Measurements from ENCODE around the gene GGT5.
"Not testable (repeated sequence)": the region's sequence is repeated elsewhere in the genome, so short reads cannot be mapped to it uniquely, and the experiment has no call there.

The GGT5 gene

DNA sequence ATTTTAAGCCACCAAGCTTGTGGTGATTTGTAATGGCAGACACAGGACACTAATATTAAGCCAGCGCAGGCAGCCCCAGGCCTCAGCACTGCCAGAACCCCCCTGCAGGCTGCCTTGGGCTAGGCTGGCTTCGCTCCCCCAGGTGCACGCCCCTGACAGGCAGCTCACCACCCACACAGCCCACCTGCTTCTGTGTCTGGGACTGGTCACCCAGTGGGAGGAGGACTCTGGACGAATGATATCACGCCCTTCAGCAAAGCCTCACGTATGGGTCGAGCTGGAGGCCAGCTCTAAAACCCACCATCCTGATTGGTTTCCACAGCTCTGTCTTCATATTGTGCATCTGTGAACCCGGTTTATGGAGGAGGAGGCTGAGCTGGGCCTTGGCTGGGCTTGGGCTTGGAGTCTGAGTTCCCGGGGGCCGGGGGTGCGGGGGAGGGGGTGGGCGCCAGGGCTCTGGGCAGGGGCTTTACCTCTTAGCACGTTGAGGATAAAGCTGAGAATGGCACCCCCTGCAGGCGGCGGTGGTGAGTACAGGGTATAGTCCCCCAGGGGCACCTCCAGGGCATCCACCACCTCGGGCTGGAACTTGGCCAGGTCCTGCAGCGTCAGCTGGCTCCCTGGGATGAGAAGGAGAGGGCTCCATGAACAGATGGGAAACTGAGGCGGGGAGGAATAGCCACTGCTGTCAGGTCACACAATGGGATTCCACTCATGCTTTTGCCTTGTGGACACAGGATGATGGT, 13.8 kb downstream of the GGT5 start:
- peak; percentile 59 to 68 for DNase-seq

DNA sequence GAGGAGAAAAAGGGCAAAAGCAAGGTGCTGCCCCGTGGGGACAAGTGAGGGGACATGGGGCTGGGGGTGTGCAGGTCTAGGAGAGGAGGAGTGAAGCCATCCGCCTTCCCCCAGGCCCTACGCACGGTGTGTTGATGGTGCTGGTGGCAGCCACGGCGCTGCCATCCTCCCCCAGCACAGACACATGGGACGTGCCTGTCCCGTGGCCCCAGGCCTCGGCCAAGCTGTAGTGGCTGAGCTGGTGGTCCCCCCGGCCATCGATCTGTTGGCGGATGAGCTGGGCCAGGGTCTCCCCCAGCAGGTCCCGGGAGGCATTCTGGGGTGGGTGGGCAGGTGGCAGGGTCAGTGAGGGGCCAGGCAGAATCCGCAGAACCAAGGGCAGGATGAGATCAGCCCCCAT, 18.9 kb downstream of the GGT5 start:
- DNase-seq, result no peak

DNA sequence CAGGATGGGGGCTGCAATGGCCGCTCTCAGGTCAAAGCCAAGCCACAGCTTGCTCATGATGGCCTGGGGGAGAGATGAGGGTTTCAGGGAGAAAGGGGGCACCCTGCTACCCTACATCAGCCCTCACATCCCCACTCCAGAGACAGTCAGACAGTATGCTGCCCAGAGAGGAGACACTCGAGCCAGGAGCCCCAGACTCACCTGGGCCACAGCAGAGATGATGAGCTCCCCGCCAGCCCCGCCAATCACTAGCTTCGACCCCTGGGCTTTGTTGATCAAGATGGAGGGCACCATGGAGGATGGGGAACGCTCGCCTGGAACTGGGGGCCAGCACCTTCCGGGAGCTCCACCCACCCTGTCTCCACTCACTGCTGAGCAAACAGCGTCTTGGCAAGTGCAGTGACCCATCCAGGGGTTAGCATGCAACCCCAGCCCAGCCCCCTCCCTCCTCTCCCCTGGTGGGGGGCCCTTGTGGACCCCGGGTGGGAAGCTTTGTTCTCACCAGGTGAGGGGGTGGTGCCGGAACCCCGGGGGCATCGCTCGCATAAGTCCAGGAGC, 19.8 kb downstream of the GGT5 start:
- no peak for DNase-seq

DNA sequence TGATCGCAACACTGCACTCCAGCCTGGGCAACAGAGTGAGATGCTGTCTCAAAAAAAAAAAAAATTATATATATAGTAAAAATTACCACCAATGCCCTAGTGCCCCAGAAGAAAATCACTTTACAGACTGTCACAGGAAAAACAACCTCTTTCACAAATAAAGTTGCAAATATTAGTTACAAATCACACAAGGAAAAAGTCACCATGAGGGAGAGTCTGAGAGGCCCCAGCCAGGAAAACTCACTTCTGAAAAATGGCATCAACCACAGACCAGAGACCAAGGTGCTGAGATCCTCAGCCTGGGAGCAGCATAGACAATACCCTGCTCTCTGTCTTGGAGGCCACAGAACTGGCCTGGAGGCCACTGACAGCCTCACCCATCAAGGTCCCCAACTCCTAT, 20.4 kb downstream of the GGT5 start:
- no peak for DNase-seq

DNA sequence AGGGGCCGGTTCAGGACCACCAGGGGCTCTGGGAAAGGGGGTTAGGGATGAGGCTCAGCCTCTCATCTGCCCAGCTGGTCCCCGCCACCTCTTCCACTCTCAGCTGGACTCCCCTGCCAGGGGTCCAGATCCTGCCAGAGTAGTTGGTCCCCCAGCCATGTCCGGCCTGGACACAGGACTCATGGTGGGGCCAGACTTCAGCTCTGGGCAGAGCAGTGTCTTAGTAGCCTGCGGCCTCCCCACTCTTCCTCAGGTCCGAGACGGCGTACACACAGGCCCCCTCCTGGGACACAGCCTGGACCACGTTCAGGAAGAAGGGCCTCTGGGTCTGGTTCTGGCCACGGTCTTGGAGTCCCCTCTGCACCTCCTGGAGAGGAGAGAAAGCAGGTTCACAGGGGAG, 25.1 kb downstream of the GGT5 start:
- DNase-seq, result no peak

DNA sequence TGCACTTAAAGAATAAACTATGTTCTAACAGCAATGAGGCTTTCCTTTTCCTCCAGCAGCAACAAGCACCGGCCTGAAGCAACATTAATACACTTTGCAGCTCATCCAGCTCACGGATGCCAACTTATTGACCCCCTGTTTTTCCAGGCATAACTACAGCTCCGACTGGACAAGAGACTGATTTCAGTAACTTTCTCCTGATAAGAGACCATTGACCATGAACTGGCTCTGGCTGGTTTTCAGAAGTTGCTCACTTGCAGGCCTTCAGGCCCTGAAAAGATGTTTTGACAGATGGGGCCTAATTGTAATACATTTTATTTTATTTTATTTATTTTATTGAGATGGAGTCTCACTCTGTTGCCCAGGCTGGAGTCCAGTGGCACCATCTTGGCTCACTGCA, 27.5 kb downstream of the GGT5 start:
- no peak for DNase-seq

DNA sequence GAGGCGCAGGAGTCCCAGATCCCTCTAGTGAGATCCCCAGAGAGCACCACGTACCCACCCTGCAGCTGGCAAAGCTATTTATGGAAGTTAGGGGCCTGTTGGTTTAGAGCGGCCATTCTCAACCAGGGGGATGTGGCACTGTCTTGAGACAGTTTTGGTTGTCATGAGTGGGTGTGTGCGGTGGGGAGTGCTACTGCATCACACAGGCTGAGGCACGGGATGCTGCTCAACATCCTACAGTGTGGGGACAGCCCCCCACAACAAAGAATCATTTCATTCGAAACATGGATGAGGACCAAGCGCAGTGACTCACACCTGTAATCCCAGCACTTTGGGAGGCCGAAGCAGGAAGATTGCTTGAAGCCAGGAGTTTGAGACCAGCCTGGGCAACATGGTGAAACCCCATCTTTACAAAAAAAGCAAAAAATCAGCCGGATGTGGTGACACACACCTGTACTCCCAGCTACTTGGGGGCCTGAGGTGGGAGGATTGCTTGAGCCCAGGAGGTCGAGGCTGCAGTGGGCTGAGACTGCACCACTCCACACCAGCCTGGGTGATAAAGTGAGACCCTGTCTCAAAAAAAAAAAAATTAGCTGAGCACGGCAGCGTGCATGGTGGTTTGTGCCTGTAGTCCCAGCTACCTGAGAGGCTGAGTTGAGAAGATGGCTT, 28.2 kb downstream of the GGT5 start:
- no peak for DNase-seq

DNA sequence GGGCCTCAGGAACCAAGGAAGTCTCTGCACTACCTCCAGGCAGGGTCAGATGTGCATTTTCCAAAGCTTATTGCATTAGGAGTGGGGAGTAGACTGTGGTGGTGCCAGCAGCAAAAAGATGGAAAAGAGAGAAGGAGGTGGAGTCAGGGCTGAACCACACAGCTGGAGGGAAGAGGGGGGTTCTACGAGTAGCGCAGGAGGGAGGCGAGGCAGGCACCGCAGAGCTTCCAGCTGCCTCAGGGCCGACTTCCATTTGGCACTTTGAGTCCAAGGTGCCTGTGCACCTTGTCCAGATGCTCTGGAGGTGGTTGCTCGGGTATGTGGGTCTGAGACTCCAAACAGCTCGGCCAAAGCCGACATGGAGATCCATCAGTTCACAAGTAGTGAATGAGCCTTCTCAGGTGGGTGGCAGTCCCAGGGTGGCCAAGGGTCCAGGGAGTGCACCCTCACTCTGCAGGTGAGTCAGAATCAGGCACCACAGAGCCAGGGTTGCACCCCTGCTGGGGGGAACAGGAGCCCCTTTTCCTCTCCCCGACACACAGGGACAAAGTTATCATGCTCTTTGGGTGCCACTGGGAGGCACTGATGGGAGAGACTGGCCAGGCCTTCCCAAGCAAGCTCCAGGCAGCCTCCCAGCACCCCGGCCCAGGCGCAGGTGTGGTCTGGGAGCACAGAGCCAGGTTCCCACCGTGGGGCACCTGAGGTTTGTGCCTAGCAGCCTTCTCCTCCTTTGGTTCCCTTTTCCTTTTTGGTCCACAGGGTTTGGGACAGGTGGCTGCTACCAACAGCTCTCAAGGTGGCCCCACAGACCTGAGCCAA, 30.2 kb downstream of the GGT5 start:
- no peak for DNase-seq

DNA sequence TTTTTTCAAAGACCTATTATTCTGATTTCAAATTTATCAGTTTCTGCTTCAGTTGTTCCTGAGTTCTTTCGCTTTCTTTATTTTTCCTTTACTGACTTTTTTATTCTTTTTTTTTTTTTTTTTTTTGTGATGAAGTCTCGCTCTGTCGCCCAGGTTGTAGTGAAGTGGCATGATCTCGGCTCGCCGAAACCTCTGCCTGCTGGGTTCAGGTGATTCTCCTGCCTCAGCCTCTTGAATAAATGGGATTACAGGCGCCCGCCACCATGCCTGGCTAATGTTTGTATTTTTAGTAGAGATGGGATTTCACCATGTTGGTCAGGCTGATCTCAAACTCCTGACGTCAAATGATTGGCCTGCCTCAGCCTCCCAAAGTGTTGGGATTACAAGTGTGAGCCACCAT, 31.8 kb downstream of the GGT5 start:
- not testable (repeated sequence) for DNase-seq

DNA sequence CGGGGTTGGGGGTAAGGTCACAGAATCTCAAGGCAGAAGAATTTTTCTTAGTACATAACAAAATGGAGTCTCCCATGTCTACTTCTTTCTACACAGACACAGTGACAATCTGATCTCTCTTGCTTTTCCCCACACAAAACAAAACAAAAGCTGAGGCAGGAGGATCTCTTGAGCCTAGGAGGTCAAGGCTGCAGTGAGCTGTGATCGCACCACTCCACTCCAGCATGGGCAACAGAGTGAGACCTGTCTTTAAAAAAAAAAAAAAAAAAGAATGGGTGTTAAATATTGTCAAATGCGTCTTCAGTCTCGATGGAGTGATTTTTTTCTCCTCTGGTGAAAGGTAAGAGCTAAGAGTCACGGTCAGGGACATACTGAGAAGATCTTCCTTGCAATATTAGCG, 33.2 kb downstream of the GGT5 start:
- not testable (repeated sequence) for DNase-seq

DNA sequence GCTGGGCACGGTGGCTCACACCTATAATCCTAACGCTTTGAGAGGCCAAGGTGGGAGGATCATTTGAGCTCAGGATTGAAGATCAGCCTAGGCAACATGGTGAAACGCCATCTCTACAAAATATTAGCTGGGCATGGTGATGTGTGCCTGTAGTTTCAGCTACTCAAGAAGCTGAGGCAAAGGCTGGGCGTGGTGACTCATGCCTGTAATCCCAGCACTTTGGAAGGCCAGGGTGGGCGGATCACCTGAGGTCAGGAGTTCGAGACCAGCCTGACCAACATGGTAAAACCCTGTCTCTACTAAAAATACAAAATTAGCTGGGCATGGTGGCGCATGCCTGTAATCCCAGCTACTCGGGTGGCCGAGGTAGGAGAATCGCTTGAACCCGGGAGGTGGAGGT, 34.5 kb downstream of the GGT5 start:
- not testable (repeated sequence) for DNase-seq

DNA sequence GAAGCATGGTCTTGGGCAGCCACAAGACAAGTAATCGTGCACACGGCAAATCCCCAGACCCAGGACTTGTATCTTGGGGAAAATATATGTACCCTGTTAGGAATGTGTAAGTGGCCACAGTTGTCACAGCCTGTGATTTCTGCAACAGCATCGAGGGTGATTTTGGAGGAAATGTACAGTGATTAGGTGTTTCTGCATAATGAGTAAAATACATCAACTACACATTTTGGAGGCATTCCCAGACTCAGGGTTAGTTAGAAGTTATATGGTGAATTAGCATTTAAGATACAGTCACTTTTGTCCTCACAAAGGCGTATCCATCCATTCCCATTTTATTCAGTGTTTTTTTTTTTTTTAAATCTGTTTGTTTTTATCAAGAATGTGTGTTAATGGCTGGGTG, 35.2 kb downstream of the GGT5 start:
- DNase-seq, result no peak

DNA sequence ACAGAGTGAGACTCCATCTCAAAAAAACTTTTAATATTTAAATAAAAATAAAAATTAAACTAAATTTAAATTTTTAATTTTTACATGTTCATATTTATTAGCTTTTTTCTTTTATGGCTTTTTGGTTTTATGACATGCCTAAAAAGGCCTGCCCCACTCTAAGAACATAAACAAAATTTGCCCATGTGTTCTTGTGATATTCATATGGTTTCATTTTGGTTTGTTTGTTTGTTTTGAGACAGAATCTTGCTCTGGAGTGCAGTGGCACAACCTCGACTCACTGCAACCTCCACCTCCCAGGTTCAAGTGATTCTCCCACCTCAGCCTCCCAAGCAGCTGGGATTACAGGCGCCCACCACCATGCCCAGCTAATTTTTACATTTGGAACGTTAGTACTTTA, 35.9 kb downstream of the GGT5 start:
- no peak for DNase-seq

DNA sequence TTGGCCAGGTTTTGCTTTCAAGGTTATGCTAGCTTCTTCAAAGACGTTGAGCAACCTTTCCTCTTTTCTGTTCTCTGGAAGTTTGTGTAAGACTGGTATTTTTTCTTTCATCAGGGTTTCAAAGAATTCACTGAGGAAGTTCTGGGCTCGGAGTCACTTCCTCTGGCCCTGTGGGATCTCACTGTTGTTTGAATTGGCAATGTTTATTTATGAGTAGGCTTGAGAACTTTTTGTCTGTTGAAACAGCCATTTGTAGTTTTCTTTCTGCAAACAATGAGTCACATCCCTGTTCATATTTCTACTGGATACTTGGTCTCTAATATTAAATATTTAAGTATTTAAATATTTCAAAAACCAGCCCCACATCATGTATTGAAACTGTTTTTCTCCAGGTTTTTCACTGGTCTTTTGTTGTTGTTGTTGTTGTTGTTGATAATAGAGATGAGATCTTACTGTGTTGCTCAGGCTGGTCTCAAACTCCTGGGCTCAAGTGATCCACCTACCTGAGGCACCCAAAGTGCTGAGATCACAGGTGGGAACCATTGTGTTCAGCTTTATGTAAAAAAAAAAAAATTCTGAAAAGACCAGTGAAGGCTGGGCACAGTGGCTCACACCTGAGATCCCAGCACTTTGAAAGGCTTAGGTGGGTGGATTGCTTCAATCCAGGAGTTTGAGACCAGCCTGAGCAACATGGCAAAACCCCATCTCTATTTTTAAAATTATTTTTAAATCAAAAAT, 36.7 kb downstream of the GGT5 start:
- no peak for DNase-seq

DNA sequence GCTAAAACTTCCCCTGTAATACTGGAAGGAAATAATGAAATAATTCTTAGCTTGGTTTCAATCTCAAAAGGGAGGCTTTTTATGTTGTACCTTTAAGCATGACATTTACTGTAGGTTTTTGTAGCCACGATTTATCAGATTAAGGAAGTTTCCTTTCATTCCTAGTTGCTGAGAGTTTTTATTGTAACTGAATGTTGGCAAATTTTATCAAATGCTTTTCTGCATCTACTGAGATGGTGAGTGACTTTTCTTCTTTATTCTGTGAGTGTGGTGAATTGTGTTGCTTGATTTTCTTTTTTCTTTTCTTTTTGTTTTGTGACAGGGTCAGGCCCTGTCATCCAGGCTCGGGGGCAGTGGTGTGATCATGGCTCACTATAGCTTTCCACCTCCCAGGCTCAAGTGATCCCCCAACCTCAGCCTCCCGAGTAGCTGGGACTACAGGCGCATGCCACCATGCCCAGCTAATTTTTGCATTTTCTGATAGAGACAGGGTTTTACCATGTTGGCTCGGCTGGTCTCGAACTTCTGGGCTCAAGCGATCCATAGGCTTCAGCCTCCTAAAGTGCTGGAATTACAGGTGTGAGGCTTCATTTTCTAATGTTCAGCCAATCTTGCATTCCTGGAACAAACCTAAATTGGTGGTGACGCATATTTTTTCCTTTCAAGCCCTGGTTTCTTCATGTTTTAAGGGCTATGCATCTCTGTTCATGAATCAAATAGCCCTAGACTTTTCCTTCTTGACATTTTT, 37.4 kb downstream of the GGT5 start:
- DNase-seq, result no peak

DNA sequence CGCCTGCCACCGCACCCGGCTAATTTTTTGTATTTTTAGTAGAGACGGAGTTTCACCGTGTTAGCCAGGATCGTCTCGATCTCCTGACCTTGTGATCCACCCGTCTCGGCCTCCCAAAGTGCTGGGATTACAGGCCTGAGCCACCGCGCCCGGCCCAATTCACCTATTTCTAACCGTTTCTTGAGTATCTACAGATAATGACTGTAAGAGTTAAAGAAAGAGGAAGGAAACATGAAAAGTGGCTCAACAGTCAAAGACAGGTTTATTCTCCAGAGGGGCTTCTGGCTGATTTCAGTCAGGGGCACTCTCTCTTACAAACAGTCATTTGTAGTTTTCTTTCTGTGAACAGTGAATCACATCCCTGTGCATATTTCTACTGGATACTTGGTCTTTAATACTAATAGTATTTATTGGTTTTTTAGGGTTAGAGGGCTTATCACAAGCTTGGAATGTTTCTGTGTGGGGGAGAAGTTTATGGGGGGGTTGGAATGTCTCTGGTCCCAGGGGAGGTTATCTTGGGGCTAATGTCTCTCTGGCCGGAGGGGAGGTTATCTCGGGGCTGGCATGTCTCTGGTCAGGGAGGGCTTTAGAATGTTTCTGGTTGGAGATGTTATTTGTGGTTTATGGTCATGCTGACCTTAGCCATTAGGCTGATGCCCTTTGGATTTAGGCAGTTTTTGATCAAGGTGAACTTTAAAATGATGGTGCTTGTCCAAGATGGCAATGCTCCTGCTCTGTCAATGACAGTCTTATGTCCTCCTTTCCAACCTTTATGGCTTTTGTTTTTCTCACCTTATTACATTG, 38.2 kb downstream of the GGT5 start:
- DNase-seq, result not testable (repeated sequence)

DNA sequence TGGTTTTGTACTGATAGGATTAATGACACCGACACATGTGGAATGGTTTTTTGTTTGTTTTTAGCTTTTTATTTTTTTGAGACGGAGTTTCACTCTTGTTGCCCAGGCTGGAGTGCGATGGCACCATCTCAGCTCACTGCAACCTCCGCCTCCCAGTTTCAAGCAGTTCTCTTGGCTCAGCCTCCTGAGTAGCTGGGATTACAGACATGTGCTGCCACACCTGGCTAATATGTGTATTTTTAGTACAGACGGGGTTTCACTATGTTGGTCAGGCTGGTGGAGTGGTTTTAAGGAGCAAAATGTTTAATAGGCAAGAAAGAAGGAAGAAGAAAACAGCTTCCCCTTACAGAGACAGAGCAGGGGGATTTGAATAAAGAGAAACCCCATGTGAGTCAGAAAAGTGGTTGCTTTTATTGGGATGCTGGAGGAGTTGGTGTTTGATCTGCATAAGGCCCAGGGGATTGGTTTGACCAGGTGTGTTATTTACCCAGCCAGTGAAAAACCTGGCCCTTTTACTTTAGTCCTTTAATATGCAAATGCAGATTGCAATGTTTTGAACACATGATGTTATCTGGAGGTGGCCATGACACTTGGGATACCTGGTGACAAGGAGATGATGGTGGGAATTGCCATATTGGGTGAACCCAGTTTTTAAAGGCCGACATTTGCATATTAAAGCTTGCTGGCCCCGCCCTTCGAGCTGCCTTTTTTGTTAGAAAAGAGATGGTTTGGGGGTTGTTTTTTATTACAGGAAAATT, 39.3 kb downstream of the GGT5 start:
- no peak for DNase-seq

DNA sequence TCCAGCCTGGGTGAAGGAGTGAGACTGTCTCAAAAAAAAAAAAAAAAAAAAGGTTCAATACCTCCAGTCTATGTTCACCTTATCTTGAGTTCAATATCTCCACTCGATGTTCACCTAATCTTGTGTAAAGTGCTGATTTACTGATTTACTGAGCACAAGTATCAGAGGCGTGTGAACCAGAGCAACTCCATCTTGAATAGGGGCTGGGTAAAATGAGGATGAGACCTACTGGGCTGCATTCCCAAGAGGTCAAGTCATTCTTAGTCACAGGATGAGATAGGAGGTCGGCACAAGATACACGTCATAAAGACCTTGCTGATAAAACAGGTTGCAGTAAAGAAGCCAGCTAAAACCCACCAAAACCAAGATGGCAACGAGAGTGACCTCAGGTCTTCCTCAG, 41.0 kb downstream of the GGT5 start:
- not testable (repeated sequence) for DNase-seq

DNA sequence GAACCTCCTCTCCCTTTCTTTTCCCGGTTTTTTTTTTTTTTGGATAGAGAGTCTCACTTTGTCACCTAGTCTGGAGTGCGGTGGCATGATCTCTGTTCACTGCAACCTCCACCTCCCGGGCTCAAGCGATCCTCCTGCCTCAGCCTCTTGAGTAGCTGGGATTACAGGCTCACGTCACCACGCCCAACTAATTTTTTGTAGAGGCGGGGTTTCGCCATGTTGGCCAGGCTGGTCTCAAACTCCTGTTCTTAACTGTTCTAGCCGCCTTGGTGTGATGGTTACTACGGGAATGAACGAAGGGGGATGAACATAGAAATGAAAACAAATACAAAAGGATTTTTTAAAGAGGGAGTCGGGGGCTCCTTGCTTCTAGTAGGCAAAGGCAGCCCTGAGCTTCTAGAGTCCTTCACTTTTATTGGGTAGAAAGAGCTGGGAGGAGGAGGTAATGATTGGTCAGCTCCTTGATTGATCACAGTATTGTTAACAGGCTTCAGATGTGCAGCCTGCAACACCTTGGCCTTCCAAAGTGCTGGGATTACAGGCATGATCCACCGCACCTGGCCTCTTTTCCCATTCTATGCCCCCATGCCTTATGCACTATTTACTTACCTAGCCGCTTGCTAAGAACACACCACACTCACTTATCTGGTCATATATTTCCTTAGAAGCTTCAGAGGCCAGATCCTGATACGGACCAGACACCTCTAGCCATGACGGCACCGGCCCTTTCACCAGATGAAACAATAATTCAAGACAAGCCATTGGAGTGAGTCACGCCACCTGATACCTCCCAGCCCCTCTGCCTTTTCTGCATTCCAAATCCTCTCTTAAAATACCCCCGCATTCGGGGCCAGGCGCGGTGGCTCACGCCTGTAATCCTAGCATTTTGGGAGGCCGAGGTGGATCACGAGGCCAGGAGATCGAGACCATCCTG, 42.9 kb downstream of the GGT5 start:
- no peak for DNase-seq

All from activated CD4-positive, alpha-beta T cell treated with anti-CD3 and anti-CD28 coated beads for 4 hours (primary cell).